Mucosa of gallbladder (tissue), 1 donor: Measurements from ENCODE around the gene GOLGA6L10. TPM values are rescaled to one million over a fixed set of nuclear protein-coding genes. Genes with fewer than 3 reads are reported as not detected.
A peak's percentile ranks its signal among the peaks of the same experiment; 100 is the strongest.
"Not testable (repeated sequence)": the region's sequence is repeated elsewhere in the genome, so short reads cannot be mapped to it uniquely, and the experiment has no call there.

ENCODE experiments used
- DNase-seq: peaks from one replicate; pipeline ENCODE4 v3.0.0-alpha.2; 2020; ENCODE audit warnings: low spot score
- total RNA-seq: library from RNA; stranded (reverse); gene quantifications from one replicate; pipeline ENCODE4 v1.2.1, GENCODE V29; 2021
- donor health status: DM: no; HTN: no; CAD: no.

GOLGA6L10 gene, protein sequence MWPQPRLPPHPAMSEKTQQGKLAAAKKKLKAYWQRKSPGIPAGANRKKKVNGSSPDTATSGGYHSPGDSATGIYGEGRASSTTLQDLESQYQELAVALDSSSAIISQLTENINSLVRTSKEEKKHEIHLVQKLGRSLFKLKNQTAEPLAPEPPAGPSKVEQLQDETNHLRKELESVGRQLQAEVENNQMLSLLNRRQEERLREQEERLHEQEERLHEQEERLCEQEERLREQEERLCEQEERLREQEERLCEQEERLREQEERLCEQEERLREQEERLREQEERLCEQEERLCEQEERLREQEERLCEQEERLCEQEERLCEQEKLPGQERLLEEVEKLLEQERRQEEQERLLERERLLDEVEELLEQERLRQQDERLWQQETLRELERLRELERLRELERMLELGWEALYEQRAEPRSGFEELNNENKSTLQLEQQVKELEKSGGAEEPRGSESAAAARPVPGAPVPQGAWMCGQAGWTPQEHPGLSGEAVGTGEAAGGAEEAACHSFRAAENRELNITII
- 1.6 TPM for total RNA-seq

DNA sequence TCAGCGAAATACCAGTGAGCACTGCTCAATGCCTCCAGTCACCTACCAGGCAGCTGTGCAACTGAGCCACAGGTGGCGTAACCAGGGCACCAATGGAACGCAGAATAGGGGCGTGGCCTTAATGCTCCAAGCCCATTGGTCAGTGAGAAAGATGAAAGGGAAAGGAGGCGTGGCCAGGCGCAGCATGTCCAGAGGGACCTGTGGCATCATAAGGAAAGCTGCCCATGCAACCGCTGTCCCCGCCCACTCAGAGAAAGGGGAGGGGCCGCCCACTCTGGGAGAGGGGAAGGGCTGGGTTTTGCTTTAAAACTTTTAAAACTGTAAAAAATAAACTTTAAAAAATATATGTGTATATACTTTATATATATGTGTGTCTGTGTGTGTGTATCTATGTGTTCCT, at the start of gene GOLGA6L10:
Gene GOLGA6L10 (minus strand): TSS at position 101 of the 400 bp plus-strand sequence. CDS start 100 bp downstream, at position 1.
- DNase-seq = not testable (repeated sequence)

DNA sequence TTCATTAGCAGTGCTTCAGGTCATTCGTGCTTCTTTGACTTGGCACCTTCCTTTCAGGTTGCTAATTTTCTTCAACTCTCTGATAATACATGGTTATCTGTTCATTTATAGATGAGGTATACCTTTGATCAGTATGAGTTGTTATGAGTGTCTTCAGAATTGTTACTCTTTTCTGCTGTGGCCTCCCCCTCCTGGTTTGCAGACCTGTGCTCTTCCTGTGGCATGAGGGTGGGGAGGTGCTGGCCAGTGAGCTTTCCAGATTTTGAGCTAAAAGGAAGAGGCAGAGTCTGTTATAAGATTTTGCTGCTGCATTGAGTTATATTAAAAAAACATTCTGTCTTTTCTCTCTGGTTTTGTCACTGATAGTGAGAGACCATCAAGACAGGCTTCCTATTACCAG, 49.5 kb upstream of the GOLGA6L10 start:
- no peak for DNase-seq

DNA sequence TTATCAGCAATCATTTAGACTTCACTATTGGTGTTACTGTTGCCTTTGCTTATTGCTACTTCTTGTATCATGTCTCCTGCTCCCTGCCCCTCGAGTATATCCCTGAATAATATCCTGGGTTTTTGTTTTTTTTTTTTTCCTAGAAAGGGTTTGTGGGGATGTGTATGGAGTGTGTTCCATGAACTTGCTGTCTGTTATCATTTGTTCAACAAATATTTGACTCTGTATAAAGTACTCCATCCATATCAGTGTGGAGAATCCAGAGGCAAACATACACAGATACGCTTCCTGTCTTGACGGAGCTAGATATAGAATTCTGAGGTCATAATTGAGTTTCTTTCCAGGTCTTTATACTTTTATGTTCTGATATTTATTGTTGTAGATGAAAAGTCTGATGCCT, 48.5 kb upstream of the GOLGA6L10 start:
- no peak for DNase-seq

DNA sequence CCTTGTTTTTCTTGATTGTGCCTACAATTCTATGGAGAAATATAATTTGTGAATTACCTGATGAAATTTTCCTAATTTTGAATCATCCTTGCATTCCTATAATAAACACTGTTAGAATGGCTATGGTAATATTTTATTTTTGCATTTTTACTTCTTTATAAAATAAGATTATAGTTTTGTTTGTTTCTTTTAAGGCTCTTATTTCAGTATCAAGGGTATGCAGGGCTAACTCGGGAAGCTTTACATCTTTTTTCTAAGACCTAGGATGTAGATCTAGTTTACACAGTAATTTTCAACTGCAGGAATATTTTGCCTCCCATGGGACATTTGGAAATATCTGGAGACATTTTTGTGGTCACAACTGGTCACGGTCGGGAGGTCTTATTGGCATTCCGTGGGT, 46.5 kb upstream of the GOLGA6L10 start:
- not testable (repeated sequence) for DNase-seq

DNA sequence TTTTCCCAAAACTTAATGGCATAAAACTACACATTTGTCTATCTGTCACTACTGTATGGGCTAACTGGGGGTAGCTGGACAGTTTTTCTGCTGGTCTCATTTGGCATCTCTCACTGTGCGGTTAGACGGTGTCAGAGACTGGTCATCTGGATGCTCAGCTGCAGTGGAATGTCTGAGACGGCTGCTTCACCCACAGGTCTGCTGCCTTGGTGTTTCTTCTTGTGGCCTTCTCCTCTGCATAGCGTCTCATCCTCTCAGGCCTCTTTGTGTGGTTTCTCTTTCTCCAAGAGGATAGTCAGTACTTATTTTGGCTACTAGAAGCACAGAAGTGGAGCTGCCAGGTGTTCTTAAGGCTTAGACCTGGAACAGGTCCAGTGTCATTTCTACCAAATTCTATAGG, 44.4 kb upstream of the GOLGA6L10 start:
- no peak for DNase-seq

DNA sequence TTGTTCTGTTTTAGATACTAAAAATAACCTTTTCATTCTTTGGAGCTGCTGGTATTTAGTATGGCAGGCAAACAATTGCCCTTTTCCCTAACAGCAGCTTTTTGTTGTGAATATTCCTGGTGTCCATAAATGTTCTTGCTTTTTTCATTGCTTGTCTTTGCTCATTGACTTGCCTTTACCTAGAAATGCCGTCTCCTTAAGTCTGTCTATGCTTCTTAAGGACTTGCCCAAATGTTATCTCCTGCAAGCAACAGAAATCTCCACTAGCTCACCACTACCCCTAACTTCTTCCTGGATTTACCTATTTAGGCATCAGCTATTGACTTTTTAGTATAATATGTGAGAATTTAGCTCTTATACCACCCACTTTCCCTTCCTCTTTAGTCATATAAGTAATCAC, 42.8 kb upstream of the GOLGA6L10 start:
- DNase-seq = not testable (repeated sequence)

DNA sequence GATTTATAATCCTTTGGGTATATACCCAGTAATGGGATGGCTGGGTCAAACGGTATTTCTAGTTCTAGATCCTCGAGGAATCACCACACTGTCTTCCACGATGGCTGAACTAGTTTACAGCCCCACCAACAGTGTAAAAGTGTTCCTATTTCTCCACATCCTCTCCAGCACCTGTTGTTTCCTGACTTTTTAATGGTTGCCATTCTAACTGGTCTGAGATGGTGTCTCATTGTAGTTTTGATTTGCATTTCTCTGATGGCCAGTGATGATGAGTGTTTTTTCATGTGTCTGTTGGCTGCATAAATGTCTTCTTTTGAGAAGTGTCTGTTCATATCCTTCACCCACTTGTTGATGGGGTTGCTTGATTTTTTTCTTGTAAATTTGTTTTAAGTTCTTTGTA, 40.9 kb upstream of the GOLGA6L10 start:
- DNase-seq = not testable (repeated sequence)

DNA sequence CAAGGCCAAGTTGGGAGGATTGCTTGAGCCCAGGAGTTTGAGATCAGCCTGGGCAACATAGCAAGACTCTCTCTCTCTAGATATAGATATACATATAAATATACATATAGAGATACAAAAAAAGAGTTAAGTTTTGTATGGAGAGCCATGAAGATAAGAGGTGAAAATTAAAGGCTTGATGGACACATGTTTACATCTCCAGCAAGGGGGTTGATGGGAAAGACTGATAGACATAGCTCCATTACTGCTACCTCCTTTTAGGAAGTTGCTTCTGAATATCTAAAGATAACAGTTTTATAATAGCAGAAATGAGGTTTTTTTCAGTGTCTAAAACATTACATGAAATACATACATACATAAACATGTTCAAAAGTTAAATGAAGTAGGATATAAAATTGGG, 37.9 kb upstream of the GOLGA6L10 start:
- not testable (repeated sequence) for DNase-seq

DNA sequence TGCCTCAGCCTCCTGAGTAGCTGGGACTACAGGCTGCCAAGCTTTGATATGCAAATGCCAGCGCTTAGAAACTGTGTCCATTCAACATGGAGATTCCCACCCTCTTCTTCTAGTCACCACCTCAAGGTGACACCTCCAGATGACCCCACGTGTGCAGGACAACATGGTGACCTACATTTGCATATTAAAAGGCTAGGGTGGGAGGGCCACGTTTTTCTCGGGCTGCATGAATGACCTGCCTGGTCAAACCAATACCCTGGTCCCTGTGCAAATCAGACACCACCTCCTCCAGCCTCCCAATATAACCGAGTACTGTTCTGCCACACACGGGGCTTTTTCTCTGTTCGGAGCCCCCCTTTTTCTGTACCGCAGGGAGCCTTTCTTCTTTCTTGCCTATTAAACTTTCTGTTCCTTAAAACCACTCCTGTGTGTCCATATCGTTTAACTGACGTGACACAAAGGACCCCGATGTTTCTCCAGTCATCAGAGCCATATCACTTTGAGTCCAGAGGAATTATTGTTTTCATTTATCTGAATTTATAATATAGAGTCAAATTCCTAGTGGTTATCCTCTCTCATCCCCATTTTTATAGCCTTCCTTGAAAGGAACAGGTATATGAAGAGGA, 32.2 kb upstream of the GOLGA6L10 start:
- DNase-seq = not testable (repeated sequence)

DNA sequence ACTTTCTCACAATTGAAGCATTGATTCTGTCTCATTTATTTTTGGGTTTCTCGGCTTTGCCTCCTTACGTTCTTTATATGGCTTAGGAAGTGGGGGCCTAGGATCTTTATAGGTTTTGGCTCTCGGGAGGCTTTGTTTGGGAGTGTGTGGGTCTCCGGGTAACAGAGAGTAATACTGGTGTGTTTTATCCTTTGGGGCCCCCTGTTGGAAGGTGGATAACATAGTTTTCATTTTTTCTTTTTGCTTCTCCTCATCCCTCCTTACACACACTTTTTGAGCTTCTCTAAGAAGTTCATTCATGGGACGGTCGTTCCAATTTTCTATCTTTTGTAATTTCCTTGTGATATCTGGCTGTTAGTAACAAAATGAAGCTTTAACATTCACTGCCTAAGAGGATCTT, 30.3 kb upstream of the GOLGA6L10 start:
- not testable (repeated sequence) for DNase-seq

DNA sequence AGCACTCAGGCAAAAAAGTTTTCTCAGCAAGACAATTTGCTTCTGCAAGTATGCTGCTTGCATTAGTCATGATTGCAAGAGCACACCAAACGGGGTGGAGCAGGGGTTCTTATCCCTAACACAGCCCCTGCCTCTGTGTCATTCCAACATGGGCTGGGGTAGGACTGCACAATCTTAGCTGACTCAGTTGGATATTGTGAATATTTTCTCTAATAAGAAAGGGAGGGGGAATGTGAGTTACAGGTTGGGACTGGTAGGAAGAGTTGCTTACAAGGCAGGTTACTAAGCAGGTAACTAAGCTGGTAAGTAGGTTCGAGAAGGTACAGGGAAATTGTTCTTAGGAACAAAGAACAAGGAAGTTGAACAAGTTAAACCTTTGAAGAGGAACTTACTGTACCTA, 24.4 kb upstream of the GOLGA6L10 start:
- not testable (repeated sequence) for DNase-seq

DNA sequence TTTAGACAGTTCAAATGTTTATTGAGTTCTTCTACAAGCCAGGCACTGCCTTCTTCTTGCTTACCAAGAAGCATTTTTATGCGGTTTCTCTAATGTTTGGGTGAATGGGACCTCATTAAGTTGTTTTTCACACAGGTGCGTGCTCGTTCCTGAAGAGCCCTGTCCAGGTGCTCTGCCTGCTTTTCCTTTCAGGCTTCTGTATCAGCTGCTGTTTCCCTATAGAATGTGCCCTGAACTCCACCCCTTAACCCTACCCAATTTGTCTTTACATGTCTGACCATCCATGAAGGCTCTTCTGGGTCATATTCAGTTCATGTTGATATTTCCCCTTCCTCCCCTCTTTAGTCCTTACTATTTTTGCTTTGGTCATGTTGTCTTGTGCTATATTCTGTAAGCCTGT, 22.4 kb upstream of the GOLGA6L10 start:
- DNase-seq = no peak

DNA sequence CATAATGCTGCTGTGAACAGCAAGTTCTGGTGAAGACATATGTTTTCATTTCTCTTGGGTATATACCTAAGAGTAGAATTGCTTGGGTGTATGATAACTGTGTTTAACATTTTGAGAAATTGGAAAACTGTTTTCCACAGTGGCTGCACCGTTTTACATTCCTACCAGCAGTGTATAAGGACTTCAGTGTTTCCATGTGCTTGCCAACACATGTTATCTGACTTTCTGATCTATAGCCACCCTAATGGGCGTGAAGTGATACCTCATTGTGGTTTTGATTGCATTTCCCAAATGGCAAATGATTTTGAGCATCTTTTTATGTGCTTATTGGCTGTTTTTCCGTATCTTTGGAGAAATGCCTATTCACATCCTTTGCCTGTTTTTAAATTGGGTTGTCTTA, 18.5 kb upstream of the GOLGA6L10 start:
- not testable (repeated sequence) for DNase-seq

DNA sequence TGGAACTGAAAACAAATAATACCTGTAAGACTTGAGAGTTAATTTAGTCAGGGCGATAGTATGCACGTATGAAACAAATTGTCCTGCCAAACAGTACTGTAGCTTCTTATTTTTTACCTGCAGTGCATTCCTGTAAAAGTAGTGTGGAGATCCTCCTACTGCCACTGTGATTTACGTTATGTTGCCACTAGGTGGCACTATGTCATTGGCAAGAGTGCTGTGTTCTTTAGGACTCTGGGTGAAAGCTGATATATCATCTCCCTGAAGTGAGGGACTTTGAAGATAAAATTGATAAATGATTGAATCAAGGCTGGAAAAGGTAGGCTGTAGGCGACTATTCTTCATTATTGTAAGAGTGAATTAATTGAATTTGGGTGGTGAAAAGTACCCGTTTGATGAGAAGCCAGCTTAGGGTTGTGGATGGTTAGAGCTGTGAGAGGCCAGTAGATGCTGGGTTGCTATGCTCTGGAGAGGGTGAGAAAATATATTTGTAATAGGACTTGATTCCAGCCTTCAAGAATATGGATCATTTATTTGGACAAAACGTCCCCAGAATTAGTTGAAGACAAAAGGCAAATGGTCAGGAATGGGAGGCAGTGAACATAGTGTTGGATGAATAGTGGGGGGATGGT, 16.5 kb upstream of the GOLGA6L10 start:
- DNase-seq = peak; percentile 44

DNA sequence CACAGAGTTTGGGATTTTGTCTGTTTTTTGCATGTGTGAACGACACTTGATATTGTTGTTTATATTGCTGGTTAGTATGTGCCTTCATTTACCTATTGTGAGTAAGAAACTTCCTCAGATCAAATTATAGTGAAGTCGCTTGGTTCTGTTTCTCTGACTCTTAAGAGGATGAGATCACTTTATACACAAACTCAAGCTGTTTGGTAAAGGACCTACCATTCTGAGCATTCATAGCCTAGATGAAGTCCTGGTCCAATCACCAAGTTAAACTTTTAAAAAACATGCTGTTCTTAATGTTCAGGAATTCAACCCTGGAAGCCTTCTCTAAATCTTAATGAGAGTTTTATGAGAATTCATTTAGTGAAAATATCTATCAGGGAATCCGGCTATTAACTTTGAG, 15.3 kb upstream of the GOLGA6L10 start:
- DNase-seq = not testable (repeated sequence)

DNA sequence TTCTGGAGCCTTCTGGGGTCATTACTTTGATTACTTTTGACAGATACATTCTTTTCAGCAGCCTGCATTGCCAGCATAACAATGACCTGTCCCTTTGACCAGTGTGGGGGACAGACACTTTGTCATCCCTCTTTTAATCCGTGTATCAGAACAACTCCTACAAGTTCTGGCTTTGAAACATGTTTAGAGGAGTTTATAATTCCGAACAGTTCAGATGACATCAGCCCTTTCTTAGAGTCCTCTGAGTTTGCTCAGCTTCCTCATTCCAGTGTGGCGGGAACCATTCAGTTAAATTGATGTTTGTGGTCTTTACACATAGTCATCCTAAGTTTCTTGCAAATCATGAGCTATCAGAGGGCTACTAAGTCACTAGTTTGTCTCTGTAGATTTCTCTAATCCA, 13.5 kb upstream of the GOLGA6L10 start:
- DNase-seq = not testable (repeated sequence)

DNA sequence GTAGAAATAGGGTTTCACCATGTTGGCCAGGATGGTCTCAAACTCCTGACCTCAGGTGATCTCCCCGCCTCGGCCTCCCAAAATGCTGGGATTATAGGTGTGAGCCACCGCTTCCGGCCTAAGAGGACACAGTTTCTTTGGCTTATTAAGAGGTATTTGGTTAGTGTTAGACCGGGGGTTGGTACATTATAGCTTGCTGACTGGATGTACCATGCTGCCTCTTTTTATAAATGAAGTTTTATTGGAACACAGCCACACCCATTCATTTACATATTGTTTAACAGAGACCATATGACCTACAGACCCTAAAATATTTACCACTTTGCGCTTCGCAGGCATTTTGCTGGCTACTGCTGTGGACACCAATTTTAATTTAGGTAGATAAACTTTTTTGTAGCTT, 11.3 kb upstream of the GOLGA6L10 start:
- DNase-seq = not testable (repeated sequence)

DNA sequence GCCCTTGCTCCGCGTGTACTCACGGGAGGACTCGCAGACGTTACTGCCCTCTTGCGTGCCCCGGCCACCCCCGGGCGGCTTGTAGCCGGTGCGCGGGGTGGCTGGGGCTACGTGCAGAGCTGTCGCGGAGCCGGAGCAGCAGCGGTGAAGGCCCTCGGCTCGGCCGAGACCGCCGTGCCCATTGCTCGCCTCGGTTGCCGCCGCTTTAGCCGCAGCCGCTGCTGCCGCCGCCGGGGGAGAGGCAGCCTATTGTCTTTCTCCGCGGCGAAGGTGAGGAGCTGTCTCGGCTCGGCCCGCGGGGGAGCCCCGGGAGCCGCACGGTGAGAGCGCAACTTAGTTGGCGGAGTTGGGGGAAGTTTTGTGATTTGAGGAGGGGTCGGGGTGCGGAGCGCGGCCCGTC, 5.8 kb upstream of the GOLGA6L10 start:
- not testable (repeated sequence) for DNase-seq

DNA sequence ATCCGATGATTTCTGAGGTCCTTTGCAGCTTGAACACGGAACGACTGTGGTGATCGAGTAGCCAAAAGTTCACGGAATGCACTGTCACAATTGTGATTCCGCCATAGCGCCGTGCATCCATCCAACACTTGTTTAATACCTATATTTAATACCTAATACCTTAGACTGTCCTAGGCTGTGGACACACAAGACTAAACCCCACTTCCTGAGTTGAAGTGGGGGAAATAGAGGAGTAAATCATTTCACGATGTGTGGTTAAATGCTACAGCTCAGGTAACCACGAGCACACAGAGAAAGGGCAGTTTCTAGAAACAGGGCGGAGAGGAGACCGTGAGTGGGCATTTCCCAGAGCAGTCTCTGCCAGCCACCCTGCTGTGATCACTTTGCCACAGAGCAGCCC, 5.3 kb upstream of the GOLGA6L10 start:
- DNase-seq = not testable (repeated sequence)

DNA sequence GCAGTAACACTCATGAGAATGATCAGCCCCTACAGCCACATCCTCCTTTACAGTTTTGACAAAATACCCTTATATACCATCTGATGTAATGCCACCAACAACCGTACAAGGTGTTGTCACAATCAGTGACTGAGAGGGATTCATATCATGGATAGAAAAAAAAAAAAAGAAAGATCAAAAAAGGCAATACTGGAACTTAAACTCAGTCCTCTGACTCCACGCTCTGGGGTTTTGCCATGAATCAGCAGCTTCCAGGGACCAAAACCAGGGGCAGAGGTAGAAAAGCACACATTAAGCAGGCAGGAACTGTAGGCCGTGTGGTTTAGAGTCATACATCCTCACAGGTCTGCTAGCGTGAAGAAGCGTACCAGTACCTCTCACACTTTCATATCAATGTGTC, 1.6 kb downstream of the GOLGA6L10 start:
- not testable (repeated sequence) for DNase-seq

DNA sequence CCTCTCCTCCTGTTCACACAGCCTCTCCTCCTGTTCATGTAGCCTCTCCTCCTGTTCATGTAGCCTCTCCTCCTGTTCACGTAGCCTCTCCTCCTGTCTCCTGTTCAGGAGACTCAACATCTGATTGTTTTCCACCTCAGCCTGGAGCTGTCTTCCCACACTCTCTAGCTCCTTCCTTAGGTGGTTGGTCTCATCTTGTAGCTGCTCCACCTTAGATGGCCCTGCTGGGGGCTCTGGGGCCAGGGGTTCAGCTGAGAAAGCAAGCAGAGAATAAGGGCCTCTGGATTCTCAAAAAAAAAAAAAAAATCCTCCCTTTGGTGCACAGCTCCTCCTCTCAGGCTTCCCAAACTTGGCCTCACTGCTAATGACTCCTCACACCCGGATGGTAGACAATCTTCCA, 4.1 kb downstream of the GOLGA6L10 start:
- not testable (repeated sequence) for DNase-seq

DNA sequence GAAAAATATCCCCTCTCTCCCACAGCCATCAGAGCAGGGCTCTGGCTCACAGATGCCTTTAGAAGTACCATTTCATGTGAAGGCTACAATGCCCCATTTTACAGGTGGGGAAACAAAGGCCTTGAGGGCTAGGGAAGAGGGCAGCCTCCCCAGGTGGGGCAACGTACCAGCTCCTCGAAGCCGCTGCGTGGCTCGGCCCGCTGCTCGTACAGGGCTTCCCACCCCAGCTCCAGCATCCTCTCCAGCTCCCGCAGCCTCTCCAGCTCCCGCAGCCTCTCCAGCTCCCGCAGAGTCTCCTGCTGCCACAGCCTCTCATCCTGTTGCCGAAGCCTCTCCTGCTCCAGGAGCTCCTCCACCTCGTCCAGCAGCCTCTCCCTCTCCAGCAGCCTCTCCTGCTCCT, 4.9 kb downstream of the GOLGA6L10 start:
- DNase-seq = not testable (repeated sequence)
